Muscle layer of colon (tissue), 2 donors: ENCODE results near the gene DOCK3.

Experiments used
- H3K27ac ChIP-seq: one replicate; pipeline ENCODE4 v1.7.0; 2013; ENCODE audit warnings: low read depth, mild to moderate bottlenecking, low read length, moderate library complexity
- H3K27me3 ChIP-seq, 2 donors: one replicate each; pipeline ENCODE4 v1.7.0; 2013; ENCODE audit warnings: low read length in 2 of 2, mild to moderate bottlenecking in 2 of 2; ENCODE audit not compliant: insufficient read depth in 2 of 2, control insufficient read depth in 1 of 2
- H3K36me3 ChIP-seq: one replicate; pipeline ENCODE4 v1.7.0; 2013; ENCODE audit warnings: mild to moderate bottlenecking, low read length; ENCODE audit not compliant: insufficient read depth
- H3K4me1 ChIP-seq: one replicate; pipeline ENCODE4 v1.7.0; 2013; ENCODE audit warnings: mild to moderate bottlenecking, low read length; ENCODE audit not compliant: insufficient read depth
- H3K4me3 ChIP-seq, 2 donors: one replicate each; pipeline ENCODE4 v1.7.0; 2013; ENCODE audit warnings: low read length in 2 of 2, low read depth in 1 of 2, mild to moderate bottlenecking in 1 of 2, moderate library complexity in 1 of 2
- H3K9ac ChIP-seq: one replicate; pipeline ENCODE4 v1.7.0; 2013; ENCODE audit warnings: low read length
- H3K9me3 ChIP-seq: one replicate; pipeline ENCODE4 v1.7.0; 2013; ENCODE audit warnings: mild to moderate bottlenecking, low read length
- donor health status: abdominal sarcoma.
- donor health status: Adenocarcinoma of cecum.

Gene DOCK3

DNA sequence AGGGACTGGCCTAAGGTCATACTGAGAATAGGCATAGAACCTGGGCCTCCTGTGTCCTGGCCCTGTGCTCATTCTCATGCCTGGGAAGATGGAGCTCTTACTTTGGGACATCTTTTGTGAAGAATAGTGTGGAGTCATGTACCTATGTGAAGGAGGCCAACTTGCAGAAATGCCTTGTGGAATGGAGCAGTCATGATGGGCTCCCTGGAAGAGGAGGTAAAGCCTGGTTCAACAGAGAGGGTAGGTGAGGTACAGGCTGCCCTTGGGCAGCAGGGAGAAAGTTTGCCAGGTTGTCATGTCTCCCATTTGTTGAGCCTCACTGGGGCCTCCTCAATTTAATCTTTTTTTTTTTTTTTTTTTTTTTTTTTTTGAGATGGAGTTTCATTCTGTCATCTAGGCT, 39.7 kb upstream of the DOCK3 start:
- no peak overlapping the region for H3K4me3 ChIP-seq
- no peaks in the 10 kb centered on the region for H3K9me3 ChIP-seq
- H3K27ac ChIP-seq = no peak overlapping the region
- no peaks in the 10 kb centered on the region for H3K27me3 ChIP-seq
- no peaks in the 10 kb centered on the region for H3K4me1 ChIP-seq
- no peaks in the 10 kb centered on the region for H3K36me3 ChIP-seq
- no peak overlapping the region for H3K9ac ChIP-seq

DNA sequence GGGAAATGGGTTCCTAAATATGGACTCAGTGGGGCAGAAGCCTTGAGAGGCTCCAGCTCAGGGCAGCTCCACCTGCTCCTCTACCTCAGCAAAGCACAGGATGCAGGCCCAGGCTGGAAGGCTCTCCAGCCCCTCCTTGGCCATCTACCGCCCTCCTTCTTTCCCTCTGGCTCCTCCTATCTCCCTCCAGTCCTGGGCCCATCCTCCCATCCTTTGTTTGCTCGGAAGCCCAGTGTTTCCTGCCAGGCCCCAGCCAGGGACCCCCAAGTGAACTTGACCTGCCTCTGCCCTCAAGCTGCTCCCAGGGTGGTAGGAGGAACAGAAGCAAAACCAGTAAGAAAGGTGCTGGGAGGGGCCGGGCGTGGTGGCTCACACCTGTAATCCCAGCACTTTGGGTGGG, 37.7 kb upstream of the DOCK3 start:
- no peaks in the 10 kb centered on the region for H3K4me1 ChIP-seq
- H3K9me3 ChIP-seq = no peaks in the 10 kb centered on the region
- no peak overlapping the region for H3K27ac ChIP-seq
- no peak overlapping the region for H3K9ac ChIP-seq
- peaks cover 15% of the 10 kb centered on the region for H3K36me3 ChIP-seq
- H3K4me3 ChIP-seq = no peak overlapping the region
- no peaks in the 10 kb centered on the region for H3K27me3 ChIP-seq

DNA sequence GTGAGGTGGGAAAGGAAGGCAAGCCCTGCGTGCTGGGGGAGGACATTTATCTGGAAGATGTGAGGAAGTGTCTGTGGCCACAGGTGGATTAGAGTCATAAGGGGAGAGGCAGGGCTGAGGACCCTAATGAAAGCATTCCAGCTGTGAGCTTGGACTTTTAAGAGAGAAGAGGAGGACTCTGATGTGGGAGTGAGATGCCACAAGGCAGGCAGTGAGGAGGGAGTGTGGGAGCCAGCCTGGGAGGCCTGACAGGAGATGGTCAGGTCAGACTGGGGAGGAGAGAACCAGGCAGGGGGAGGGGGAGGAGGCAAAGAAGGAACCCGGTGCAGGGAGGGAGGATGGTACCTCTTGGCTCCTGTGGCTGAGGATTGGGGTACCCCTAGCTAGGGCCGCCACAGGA, 36.8 kb upstream of the DOCK3 start:
- H3K4me1 ChIP-seq = no peaks in the 10 kb centered on the region

DNA sequence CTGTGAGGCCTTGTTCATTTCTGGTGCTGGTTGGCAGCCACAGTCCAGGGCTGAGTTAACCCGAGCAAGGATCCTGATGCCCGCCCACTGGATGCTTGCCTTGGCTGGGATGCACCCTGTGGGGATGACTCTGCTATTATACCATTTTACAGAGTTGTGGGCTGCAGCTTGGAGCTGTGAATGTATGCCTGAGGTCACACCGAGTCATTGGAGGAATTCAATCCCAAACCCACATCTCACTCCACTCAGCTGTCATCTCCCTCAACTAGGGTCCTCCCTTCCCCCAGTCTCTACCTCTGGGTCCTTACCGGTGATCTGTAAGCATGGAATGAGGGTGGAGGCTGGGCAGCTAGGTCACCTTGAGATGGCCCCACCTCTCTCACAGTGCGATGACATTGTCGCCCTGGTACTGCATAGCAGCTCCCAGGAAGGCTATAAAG, 35.7 kb upstream of the DOCK3 start:
- no peaks in the 10 kb centered on the region for H3K4me1 ChIP-seq

More for the DNA sequence above, 36.8 kb upstream of the DOCK3 start:
- H3K9me3 ChIP-seq = no peaks in the 10 kb centered on the region
- no peak overlapping the region for H3K9ac ChIP-seq
- H3K27me3 ChIP-seq = no peaks in the 10 kb centered on the region
- H3K27ac ChIP-seq = no peak overlapping the region
- H3K36me3 ChIP-seq = peaks cover 22% of the 10 kb centered on the region
- H3K4me3 ChIP-seq = no peak overlapping the region

DNA sequence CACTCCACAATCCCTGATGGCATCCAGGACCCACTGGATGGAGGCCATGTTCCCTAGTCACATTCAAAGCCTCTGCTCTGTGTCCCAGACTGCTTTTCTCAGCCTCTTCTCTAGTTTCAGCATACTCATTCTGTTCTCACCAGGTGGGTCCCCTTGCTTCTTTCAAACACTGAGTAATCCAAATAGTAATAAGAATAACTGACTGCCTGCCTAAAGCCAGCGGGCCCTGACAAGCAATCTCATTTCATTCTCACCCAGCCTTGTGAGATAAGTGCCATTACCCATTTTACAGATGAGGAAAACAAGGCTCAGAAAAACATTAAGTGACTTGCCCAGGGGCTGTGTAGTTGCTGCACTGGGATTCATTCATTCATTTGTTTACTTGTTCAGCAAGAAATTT, 32.3 kb upstream of the DOCK3 start:
- Histone ChIP-seq H3K36me3 (peaks cover 42% of the 10 kb centered on the region), H3K4me1 (no peaks in the 10 kb centered on the region), H3K9ac (no peak overlapping the region), H3K27ac (no peak overlapping the region), H3K4me3 (no peak overlapping the region), H3K9me3 (no peaks in the 10 kb centered on the region), H3K27me3 (no peaks in the 10 kb centered on the region)

More for the DNA sequence above, 35.7 kb upstream of the DOCK3 start:
- H3K27ac ChIP-seq = no peak overlapping the region
- H3K36me3 ChIP-seq = peaks cover 26% of the 10 kb centered on the region
- no peak overlapping the region for H3K9ac ChIP-seq
- H3K27me3 ChIP-seq = no peaks in the 10 kb centered on the region
- H3K9me3 ChIP-seq = no peaks in the 10 kb centered on the region
- H3K4me3 ChIP-seq = no peak overlapping the region

DNA sequence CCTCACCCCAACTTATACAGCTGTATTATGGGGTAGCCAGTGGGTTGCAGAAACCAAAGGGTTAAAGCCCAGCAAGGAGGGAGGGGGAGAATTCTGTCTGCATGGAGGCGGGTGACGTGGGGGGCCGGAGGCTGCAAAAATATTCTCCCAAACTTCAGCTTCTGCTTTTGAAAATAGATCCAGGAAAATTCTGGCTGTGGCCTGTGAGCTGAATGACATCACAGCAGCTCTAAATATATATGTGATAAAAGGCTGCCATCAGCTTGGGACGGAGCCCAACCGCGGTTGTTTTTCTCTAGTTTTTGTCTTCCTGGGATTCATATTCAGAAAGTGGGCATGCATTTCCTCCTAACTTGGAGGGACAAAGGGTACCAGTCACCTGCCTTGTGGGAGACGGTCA, 30.2 kb upstream of the DOCK3 start:
- Histone ChIP-seq H3K9me3 (no peaks in the 10 kb centered on the region), H3K4me1 (peaks cover 11% of the 10 kb centered on the region), H3K4me3 (no peak overlapping the region), H3K36me3 (peaks cover 47% of the 10 kb centered on the region), H3K27ac (no peak overlapping the region), H3K9ac (no peak overlapping the region), H3K27me3 (no peaks in the 10 kb centered on the region)

DNA sequence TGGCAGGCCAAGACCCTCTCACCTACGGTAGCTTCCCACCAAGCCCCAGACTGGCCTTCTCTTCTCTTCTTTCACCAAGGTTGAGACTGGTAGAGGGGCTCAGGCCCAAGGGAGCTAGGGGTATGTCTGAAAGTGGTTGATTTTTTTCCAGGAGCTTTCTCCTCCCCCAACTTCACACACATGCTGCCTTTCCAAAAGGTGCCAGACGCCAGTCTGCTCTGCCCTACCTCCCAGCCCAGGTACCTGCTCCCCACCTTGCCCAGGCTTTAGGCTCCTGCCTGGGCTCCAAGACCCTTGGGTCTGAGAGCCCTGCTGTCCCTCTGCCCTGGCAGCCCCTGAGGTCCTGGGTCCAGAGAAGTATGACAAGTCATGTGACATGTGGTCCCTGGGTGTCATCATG, 29.3 kb upstream of the DOCK3 start:
- H3K9me3 ChIP-seq = no peaks in the 10 kb centered on the region
- H3K27me3 ChIP-seq = no peaks in the 10 kb centered on the region
- peaks cover 13% of the 10 kb centered on the region for H3K4me1 ChIP-seq
- H3K36me3 ChIP-seq = peaks cover 45% of the 10 kb centered on the region
- no peak overlapping the region for H3K27ac ChIP-seq
- no peak overlapping the region for H3K4me3 ChIP-seq
- no peak overlapping the region for H3K9ac ChIP-seq

DNA sequence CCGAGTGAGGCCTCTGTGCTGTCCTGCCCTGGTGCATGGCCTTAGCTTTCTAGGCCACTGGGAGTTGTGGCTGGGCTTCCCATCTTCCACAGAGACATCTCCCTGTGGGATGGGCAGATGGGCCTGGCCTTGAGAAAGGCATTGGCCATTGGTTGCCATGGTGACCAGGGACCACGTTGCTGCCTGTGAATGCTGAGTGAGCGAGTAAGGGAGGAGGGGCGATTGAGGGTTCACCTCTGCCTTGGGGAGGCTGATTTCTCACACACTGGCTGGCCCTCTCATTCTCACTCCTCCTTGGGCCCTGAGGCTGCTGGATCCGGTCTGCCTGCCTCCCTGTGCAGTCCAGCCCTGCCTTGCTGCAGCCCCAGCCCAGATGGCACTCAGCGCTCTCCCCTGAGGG, 26.4 kb upstream of the DOCK3 start:
- Histone ChIP-seq H3K4me3 (no peak overlapping the region), H3K27me3 (no peaks in the 10 kb centered on the region), H3K27ac (no peak overlapping the region), H3K36me3 (peaks cover 23% of the 10 kb centered on the region), H3K9me3 (no peaks in the 10 kb centered on the region), H3K4me1 (peaks cover 13% of the 10 kb centered on the region), H3K9ac (no peak overlapping the region)

DNA sequence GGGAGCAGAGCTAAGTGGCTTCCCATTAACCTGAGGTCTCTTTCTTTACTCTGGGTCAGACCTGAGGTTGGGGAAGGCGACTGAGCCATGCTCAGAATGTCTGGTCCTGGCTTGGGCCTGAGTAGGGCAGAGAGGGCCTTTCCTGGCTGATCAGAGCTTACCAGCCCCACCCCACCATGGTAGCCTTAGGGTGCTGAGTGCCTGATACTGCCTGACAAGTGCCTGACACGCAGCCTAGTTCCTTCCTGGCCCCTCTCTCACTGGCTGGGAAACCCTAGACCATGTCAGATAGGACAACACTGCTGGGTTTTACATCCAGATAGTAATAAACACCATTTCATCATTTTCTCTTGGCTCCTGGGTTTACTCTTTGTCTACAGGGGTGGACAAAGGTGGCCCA, 25.8 kb upstream of the DOCK3 start:
- Histone ChIP-seq H3K4me1 (peaks cover 13% of the 10 kb centered on the region), H3K4me3 (no peak overlapping the region), H3K27ac (no peak overlapping the region), H3K36me3 (peaks cover 22% of the 10 kb centered on the region), H3K27me3 (no peaks in the 10 kb centered on the region), H3K9me3 (no peaks in the 10 kb centered on the region), H3K9ac (no peak overlapping the region)

DNA sequence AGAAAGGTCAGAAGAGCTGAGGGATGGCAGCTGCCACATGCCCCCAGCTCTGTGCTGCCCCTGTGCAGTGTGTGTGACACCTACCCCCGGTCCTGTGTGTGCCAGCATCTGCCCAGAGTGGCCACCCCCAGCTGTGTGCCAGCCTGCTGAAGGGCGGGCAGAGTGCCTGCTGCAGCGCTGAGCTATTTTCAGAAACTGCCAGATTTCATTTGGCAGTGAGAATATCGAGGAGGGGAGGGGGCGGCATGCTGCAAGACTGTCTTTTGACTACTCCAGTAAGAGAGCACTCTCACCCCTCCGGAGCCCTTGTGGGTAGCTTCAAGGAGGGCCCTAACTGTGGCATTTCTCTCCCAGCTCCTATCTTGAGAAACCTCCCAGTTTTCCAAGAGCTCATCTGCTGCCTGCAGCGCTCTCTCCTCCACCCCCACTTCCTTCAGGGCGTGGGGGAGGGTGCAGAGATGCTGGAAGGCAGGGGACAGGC, 25.2 kb upstream of the DOCK3 start:
- H3K9me3 ChIP-seq = no peaks in the 10 kb centered on the region
- peaks cover 13% of the 10 kb centered on the region for H3K4me1 ChIP-seq
- H3K27me3 ChIP-seq = no peaks in the 10 kb centered on the region
- no peak overlapping the region for H3K9ac ChIP-seq
- peaks cover 16% of the 10 kb centered on the region for H3K36me3 ChIP-seq
- no peak overlapping the region for H3K4me3 ChIP-seq
- H3K27ac ChIP-seq = no peak overlapping the region

DNA sequence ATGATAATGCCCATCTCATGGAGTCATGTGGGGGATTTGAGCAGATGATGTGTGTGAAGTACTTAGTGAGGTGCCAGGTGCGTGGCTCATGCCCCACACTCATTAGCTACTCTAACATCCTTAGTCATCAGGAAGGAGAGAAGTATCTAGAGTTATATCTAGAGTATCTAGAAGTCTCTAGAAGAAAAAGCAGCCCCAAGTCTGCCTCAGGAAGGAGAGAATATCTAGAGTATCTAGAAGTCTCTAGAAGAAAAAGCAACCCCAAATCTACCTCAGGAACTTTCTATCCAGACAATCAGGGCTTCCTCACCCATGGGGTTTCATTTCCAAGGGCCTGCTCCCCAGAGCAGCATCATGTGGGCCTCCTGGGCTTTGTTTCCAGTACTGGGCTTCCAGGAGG, 24.7 kb upstream of the DOCK3 start:
- Histone ChIP-seq H3K9me3 (no peaks in the 10 kb centered on the region), H3K9ac (no peak overlapping the region), H3K4me1 (peaks cover 13% of the 10 kb centered on the region), H3K4me3 (no peak overlapping the region), H3K27ac (no peak overlapping the region), H3K27me3 (no peaks in the 10 kb centered on the region), H3K36me3 (peaks cover 14% of the 10 kb centered on the region)

DNA sequence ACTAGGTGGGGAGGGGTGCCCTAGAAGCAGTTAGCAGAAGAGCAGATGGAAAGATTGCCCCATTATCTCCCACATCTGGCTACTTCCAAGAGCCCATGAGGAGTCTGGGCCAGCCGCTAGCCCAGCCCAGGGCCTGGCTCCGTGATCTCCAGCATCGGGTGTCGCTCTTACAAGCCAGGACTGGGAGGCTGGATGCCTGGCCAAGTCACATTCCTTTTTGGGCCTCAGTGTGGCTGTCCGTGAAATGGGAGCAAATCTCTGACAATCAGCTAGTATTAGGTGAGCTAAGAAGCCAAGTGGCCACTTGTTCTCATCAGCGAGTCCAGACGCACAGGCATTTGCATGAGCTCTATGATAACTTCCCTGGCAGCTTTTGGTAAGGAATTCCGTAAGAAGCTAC, 23.3 kb upstream of the DOCK3 start:
- H3K27ac ChIP-seq = no peak overlapping the region
- no peak overlapping the region for H3K9ac ChIP-seq
- no peaks in the 10 kb centered on the region for H3K27me3 ChIP-seq
- H3K36me3 ChIP-seq = peaks cover 5% of the 10 kb centered on the region
- H3K9me3 ChIP-seq = no peaks in the 10 kb centered on the region
- H3K4me1 ChIP-seq = peaks cover 13% of the 10 kb centered on the region
- H3K4me3 ChIP-seq = no peak overlapping the region
